OCI-LY7 (cell line): ENCODE measurements around the gene GGT5.
"Not testable (repeated sequence)": the region's sequence is repeated elsewhere in the genome, so short reads cannot be mapped to it uniquely, and the experiment has no call there.

Experiments
- CTCF ChIP-seq: fragments of 200-600 bp; sonication (generic); conservative IDR thresholded peaks from 2 replicates; pipeline ENCODE4 v1.5.1; 2014; ENCODE audit warnings: mild to moderate bottlenecking, antibody characterized with exemption, low read length, moderate library complexity, mixed read lengths
- EZH2phosphoT487 ChIP-seq: fragments of 200-600 bp; sonication (generic); IDR thresholded peaks from 2 replicates; pipeline ENCODE4 v1.6.1; 2018; ENCODE audit warnings: low read depth, borderline replicate concordance, mild to moderate bottlenecking, mixed run types, antibody characterized with exemption, low read length, moderate library complexity, mixed read lengths

GRCh38 chr22:24240985-24241692, 3.7 kb downstream of the GGT5 start:
- not testable (repeated sequence) for TF ChIP-seq EZH2phosphoT487, CTCF
